ENCODE data around the gene FFAR3. TPM values are rescaled to one million over a fixed set of nuclear protein-coding genes. Genes with fewer than 3 reads are reported as not detected.

Gene FFAR3
- total and polyA plus RNA-seq, 9 of the 15 experiments (the other 6 are each of a cell fraction or from before 2014, with no cell fraction given): not detected

GRCh38 chr19:35318679-35319448 is 39.4 kb upstream of the FFAR3 start (continued):
- TF ChIP-seq MNT (conservative IDR thresholded peaks at IDR 0.05): peak in 1 of 2 experiments; percentile 67; a peak in 2 of 4 replicates
- peak; percentile 89 for TF ChIP-seq ZNF395 (CRISPR knock-in tag; IDR thresholded peaks at IDR 0.05)
- TF ChIP-seq CEBPG (CRISPR knock-in tag; IDR thresholded peaks at IDR 0.05): 0 out of 2 replicates have a peak, but pooled peaks have one; percentile 12
- no peak for TF ChIP-seq CEBPG (tag; conservative IDR thresholded peaks at IDR 0.05 in 1 of 2, IDR thresholded peaks at IDR 0.05 in 1 of 2)
- peak; percentile 83 for TF ChIP-seq L3MBTL2 (IDR thresholded peaks at IDR 0.05)
- peak; percentile 32; the same call in 1 of the 2 replicates for TF ChIP-seq CREM (IDR thresholded peaks at IDR 0.05; ENCODE audit: low read depth)
- peak; percentile 92 for TF ChIP-seq NFIC (IDR thresholded peaks at IDR 0.05)
- peak; percentile 96 for TF ChIP-seq MAX (CRISPR knock-in tag; IDR thresholded peaks at IDR 0.05)
- peak; percentile 50 for TF ChIP-seq DPF2 (IDR thresholded peaks at IDR 0.05)
- TF ChIP-seq EGR1 (conservative IDR thresholded peaks at IDR 0.05): peak; percentile 41
- peak; percentile 8; the same call in 1 of the 2 replicates for TF ChIP-seq RAD51 (IDR thresholded peaks at IDR 0.05; ENCODE audit: borderline replicate concordance, low read depth)
- no peak for TF ChIP-seq ZC3H8 (IDR thresholded peaks at IDR 0.05)
- TF ChIP-seq ZNF511 (CRISPR knock-in tag; IDR thresholded peaks at IDR 0.05): peak; percentile 52; the same call in 1 of the 2 replicates
- peak; percentile 29; the same call in 1 of the 2 replicates for TF ChIP-seq ZBTB12 (CRISPR knock-in tag; IDR thresholded peaks at IDR 0.05)
- no peak for TF ChIP-seq NR4A1 (CRISPR knock-in tag; IDR thresholded peaks at IDR 0.05)
- peak; percentile 81 for TF ChIP-seq NR4A1 (tag; IDR thresholded peaks at IDR 0.05)
- TF ChIP-seq ZNF175 (CRISPR knock-in tag; IDR thresholded peaks at IDR 0.05; ENCODE audit: low read depth): peak; percentile 87
- TF ChIP-seq HINFP (tag; conservative IDR thresholded peaks at IDR 0.05; ENCODE audit: low read depth): 0 out of 2 replicates have a peak, but pooled peaks have one; percentile 9
- no peak for TF ChIP-seq ARID3A (IDR thresholded peaks at IDR 0.05; ENCODE audit: borderline replicate concordance, low read depth, low read length)
